DMS53 treated with DMSO at 0.1 percent for 48 hours (cell line): ENCODE data around the gene SEMA4D.
"Not testable (repeated sequence)": the region's sequence is repeated elsewhere in the genome, so short reads cannot be mapped to it uniquely, and the experiment has no call there.

ENCODE experiments used
- DNase-seq: peaks from one replicate; lab custom pipeline; 2025; ENCODE audit not compliant: unreplicated experiment; lab: John Stamatoyannopoulos, UW

The SEMA4D gene

GRCh38 chr9:89375191-89375760, 122.6 kb downstream of the SEMA4D start:
- no peak for DNase-seq

GRCh38 chr9:89374176-89374575, 123.7 kb downstream of the SEMA4D start:
- DNase-seq, result no peak

GRCh38 chr9:89372979-89373378, 124.9 kb downstream of the SEMA4D start:
- no peak for DNase-seq

- no peak for DNase-seq
These were observed 125.6 kb downstream of the SEMA4D start for GRCh38 chr9:89372230-89372816.

GRCh38 chr9:89371791-89372190, 126.1 kb downstream of the SEMA4D start:
- not testable (repeated sequence) for DNase-seq

- no peak for DNase-seq
These were observed 127.3 kb downstream of the SEMA4D start for GRCh38 chr9:89370593-89370992.

GRCh38 chr9:89368978-89369377, 128.9 kb downstream of the SEMA4D start:
- DNase-seq, result no peak

GRCh38 chr9:89368550-89368949, 129.4 kb downstream of the SEMA4D start:
- DNase-seq, result no peak

GRCh38 chr9:89367726-89368437, 130.0 kb downstream of the SEMA4D start:
- no peak for DNase-seq

GRCh38 chr9:89367281-89367680, 130.6 kb downstream of the SEMA4D start:
- DNase-seq, result no peak

- no peak for DNase-seq
These were observed 131.2 kb downstream of the SEMA4D start for GRCh38 chr9:89366711-89367110.

GRCh38 chr9:89365532-89365912, 132.4 kb downstream of the SEMA4D start:
- no peak for DNase-seq

- DNase-seq, result no peak
These were observed 133.0 kb downstream of the SEMA4D start for GRCh38 chr9:89364666-89365531.

- no peak for DNase-seq
These were observed 133.8 kb downstream of the SEMA4D start for GRCh38 chr9:89363921-89364665.

GRCh38 chr9:89363311-89363670, 134.6 kb downstream of the SEMA4D start:
- no peak for DNase-seq

- DNase-seq, result no peak
These were observed 135.1 kb downstream of the SEMA4D start for GRCh38 chr9:89362647-89363310.

- DNase-seq, result no peak
These were observed 135.9 kb downstream of the SEMA4D start for GRCh38 chr9:89361816-89362646.

- DNase-seq, result no peak
These were observed 136.9 kb downstream of the SEMA4D start for GRCh38 chr9:89361031-89361430.

GRCh38 chr9:89360465-89360864, 137.4 kb downstream of the SEMA4D start:
- peak; percentile 27 for DNase-seq
